ENCODE data around the gene RTN4R. TPM values are rescaled to one million over a fixed set of nuclear protein-coding genes. Genes with fewer than 3 reads are reported as not detected.
"Not testable (repeated sequence)": the region's sequence is repeated elsewhere in the genome, so short reads cannot be mapped to it uniquely, and the experiment has no call there.

The RTN4R gene
- total and polyA plus RNA-seq, 7 donors = 0.36 to 4.3 (median 0.83) TPM; not detected in 2

DNA sequence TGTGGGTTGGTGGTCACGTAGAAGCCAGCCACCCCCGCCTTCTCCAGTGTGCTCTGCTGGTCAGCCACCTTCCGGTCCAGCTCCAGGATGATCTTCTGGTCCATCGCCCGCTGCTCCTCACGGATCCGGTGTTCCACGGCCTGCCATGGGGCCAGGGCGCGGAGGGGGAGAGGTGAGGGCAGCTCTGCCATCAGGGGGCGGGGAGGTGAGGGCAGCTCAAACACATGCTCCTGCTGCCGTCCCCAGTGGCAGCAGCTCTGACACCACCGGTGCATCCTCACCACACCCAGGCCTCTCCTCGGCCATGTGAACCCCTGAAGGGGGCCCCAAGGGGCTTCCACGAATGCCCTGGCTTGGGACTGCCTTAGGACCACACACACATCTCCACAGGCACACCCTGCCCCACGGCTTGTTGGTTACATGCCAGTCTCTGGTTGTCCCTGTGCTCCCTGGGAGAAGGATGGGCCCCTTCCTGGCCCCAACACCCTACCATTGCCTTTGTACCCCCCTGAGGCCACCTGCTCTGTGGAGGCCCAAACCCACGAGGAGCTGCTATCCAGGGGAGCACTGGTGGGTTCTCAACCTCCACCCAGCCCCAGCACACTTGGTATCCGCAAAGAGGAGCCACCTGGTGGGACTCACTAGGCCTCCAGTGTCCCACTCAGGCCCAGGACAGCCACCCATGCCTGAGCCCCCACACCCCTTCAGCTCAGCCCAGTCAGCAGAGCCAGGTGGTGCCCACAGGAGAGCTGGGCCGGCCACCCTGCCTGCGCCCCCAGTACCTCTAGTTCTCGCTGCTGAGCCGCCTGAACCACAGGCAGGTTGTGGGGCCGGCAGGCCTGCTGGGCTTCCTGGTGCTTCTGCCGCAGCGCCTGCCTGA is 47.5 kb upstream of the RTN4R start:
- 90% methylated on average over 25 of the region's 25 CpGs for whole genome bisulfite sequencing, 2 donors
- Histone ChIP-seq H3K27ac (no peak overlapping the region), H3K27me3 (no peaks in the 10 kb centered on the region), H3K36me3 (peaks cover 0 to 6% (median 0%) of the 10 kb centered on the region in 4 donors), H3K9me3 (no peaks in the 10 kb centered on the region), H3K4me1 (peaks cover 0 to 33% (median 27%) of the 10 kb centered on the region in 4 donors), H3K4me3 (no peak overlapping the region)
- intact Hi-C loops (cut with DNase I) = no loop called here
- TF ChIP-seq, protein P1, sequence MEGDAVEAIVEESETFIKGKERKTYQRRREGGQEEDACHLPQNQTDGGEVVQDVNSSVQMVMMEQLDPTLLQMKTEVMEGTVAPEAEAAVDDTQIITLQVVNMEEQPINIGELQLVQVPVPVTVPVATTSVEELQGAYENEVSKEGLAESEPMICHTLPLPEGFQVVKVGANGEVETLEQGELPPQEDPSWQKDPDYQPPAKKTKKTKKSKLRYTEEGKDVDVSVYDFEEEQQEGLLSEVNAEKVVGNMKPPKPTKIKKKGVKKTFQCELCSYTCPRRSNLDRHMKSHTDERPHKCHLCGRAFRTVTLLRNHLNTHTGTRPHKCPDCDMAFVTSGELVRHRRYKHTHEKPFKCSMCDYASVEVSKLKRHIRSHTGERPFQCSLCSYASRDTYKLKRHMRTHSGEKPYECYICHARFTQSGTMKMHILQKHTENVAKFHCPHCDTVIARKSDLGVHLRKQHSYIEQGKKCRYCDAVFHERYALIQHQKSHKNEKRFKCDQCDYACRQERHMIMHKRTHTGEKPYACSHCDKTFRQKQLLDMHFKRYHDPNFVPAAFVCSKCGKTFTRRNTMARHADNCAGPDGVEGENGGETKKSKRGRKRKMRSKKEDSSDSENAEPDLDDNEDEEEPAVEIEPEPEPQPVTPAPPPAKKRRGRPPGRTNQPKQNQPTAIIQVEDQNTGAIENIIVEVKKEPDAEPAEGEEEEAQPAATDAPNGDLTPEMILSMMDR (IDR thresholded peaks at IDR 0.05) = no peak
- TF ChIP-seq POLR2AphosphoS5 (IDR thresholded peaks at IDR 0.05) (no peak), EP300 (IDR thresholded peaks at IDR 0.05) (no peak), POLR2A (IDR thresholded peaks at IDR 0.05) (no peak)
- no peak for DNase-seq

DNA sequence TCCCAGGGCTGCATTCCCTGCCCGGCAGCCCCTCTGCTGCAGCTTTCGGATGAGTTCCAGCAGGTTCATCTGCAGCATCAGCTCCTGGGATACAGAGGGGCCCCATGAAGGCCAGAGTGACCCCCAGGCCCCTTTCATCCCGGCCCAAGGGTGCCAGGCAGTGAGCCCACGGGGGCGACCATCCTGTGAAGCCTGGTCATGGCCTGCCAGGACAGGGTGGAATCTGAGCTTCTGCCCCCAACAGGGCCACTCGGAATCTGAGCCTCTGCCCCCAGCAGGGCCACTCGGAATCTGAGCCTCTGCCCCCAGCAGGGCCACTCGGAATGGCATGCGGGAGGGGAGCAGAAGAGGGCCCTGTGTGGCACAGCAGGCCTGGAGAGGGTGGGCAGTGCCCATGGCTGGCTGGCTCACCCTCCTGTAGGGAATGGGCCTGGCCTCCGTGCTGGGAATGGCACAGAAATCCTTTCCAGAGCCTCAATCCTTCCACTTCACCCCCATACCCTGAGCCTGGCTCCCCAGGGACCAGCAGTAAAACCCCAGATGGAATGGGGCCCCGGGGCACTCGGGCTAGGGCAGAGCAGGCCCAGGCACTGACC is 46.7 kb upstream of the RTN4R start:
- H3K4me3 ChIP-seq; H3K27me3 ChIP-seq; intact Hi-C loops (cut with DNase I); H3K27ac ChIP-seq; H3K36me3 ChIP-seq; H3K9me3 ChIP-seq: not testable (repeated sequence)
- WGBS, 2 donors = 93 to 94% methylated on average over 12 of the region's 12 CpGs
- peak; percentile 59 for DNase-seq
- peaks cover 0 to 31% (median 26%) of the 10 kb centered on the region in 4 donors for H3K4me1 ChIP-seq

DNA sequence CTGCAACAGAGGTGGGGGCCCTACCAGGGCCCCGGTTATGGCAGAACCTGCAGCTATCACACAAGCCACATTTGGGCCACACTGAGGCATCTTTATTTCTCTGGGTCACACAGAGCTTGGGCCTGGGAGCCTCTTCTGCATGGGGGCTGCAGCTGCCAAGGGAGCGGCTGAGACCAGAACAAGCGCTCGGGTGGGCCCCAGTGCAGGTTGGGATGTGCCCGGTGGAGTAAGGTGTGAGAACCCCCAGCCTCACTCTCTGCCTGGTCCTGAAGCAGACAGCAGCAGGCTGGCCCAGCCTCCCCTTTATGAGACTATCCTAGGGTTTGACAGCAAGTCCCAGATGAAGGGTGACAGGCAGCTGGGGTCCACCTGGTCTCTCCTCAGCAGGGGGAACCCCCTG is 46.1 kb upstream of the RTN4R start:
- H3K36me3 ChIP-seq; H3K9me3 ChIP-seq; intact Hi-C loops (cut with DNase I); H3K4me3 ChIP-seq; H3K27me3 ChIP-seq; DNase-seq; H3K27ac ChIP-seq: not testable (repeated sequence)
- H3K4me1 ChIP-seq = peaks cover 0 to 27% (median 25%) of the 10 kb centered on the region in 4 donors
- 88 to 91% methylated on average over 5 of the region's 5 CpGs for WGBS, 2 donors

DNA sequence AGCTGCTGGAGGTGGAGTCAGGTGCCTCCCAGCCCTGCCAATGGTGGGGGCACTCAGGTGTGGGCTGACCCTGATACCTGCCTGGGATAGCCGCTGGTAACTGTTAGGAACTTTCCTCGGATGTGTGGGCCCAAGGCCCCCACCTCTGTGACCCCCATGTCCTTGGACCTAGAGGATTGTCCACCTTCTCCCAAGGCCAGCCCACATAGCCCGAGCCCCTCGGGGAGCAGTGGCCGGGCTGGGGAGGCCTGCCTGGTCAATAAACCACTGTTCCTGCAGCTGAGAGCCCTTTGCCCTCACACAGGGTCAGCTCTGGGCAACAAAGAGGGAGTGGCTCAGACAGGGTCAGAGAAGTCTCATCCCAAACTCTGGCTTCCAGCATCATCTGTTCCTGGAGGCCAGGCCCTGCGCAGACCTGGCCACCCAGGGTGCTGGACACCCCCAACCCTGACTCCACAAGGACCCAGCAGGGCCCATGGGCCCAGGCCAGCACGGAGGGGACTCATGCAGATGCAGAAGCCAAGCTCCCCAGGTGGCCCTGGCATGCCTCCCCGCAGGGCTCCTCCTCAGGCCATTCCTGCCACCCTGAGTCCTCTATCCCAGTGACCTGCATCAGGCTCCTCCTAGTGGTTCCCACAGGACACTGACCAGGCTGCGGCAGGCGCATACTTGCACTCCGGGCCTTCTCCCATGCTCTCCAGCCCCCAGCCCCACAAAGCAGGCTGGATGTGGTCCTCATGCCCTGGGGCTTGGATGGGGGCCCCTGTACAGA is 45.4 kb upstream of the RTN4R start:
- peak; percentile 38 for DNase-seq
- intact Hi-C loops (cut with DNase I); H3K27me3 ChIP-seq; H3K4me3 ChIP-seq; H3K36me3 ChIP-seq; H3K27ac ChIP-seq; H3K9me3 ChIP-seq: not testable (repeated sequence)
- H3K4me1 ChIP-seq = peaks cover 0 to 20% (median 18%) of the 10 kb centered on the region in 4 donors
- 83 to 88% methylated on average over 11 of the region's 11 CpGs for WGBS, 2 donors

DNA sequence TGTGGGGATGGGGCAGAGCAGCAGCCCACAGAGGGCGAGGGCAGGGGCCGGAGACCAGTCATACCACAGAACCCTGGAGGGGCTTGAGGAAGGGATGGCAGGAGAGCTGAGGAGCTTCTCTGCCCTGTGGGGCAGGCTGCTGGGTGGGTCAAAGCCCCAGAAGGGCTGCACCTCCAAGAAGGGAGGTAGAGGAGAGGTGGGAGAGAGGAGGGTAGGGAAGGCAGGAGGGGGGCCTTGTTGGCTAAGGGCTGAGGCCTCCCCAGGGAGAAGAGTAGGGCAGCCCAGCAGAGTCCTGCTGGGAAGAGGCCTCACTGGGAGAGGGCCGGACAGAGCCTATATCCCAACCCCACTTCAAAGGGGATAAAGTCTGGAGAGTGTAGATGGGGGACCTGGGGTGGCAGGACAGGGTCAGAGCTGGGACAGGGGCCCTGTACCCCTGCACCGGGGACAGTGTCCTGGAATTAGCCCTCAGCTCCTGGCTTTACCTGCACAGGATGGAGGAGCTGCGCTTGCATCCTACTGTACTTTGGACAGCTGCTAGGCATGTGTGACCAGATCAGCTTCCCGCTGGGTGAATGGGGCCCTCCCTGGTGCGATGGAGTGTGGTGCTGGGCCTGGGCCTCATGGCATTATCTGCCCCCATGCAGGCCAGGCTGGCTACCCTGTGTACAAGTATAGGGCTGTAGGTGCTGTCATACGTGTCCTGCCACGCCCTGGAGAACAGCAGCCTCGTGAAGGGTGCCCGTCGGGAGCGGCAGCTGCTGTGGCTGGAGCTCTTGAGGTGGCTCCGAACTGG is 44.5 kb upstream of the RTN4R start:
- TF ChIP-seq EP300 (IDR thresholded peaks at IDR 0.05) (no peak), POLR2A (IDR thresholded peaks at IDR 0.05) (no peak), POLR2AphosphoS5 (IDR thresholded peaks at IDR 0.05) (no peak)
- TF ChIP-seq, protein P1 (IDR thresholded peaks at IDR 0.05) = no peak
- Histone ChIP-seq H3K27me3 (no peaks in the 10 kb centered on the region), H3K4me3 (no peak overlapping the region), H3K9me3 (no peaks in the 10 kb centered on the region), H3K4me1 (peaks cover 0 to 12% (median 9%) of the 10 kb centered on the region in 4 donors), H3K27ac (no peak overlapping the region), H3K36me3 (peaks cover 0 to 6% (median 0%) of the 10 kb centered on the region in 4 donors)
- intact Hi-C loops (cut with DNase I) = no loop called here
- 71 to 87% methylated on average over 14 of the region's 14 CpGs for WGBS, 2 donors
- DNase-seq = peak; percentile 41

DNA sequence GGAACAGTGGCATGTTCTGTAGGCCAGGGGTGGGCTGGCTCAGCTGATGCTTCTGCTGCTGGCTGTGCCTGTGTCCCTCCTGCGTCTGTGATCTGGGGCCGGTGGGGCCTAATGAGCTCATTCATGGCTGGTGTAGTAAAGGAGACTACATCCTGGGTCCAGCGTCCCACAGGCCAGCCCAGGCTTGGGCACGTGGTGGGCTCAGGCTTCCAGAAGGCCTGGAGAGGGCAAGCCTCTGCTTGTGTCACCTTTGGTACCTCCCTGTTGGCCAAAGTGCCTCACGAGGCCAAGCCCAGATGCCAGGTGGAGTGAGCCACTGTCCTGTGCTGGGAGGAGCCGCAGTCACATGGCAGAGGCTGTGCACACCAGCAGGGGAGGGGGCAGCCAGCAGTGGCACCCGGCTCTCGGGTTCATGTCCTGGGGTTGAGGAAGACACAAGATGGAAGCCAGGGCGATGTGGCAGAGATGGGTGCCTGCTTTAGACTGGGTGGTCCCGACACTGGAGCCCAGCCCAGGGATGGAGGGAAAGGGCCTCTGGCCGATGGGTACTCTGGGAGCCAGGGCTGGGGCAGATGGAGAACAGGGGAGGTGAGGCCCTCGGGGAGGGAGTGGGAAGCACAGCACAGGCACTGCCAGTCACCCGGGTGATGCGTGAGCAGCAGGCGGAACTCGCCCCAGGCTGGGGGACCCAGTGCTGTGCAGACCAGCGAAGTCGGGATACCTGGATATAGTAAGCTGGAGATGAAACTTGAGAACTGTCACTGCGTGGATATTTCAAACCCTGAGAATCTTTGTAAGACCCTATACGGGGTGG is 43.3 kb upstream of the RTN4R start:
- H3K4me3 ChIP-seq; intact Hi-C loops (cut with DNase I); H3K4me1 ChIP-seq; H3K27me3 ChIP-seq; H3K36me3 ChIP-seq; H3K27ac ChIP-seq; H3K9me3 ChIP-seq: not testable (repeated sequence)
- peak; percentile 57 for DNase-seq
- 88 to 90% methylated on average over 18 of the region's 20 CpGs for WGBS, 2 donors

DNA sequence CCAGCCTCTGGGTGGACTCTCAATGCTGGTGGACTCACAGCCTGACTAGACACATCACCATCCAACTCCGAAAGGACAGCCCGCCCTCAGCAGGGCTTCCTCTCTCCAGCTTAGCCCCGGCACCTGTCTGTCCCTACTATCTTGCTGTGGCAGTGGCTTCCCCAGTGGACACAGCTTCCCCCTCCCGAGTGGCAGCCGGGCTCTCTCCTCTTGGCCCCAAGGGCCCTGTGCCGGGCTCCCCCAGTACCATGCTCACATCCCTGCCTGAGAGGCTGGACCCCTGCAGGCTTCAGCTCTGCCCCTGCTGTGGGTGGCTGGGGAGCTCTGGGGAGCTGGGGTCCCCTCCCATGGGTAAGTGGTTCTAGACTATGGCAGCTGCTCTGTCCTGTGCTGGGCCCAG is 42.7 kb upstream of the RTN4R start:
- H3K9me3 ChIP-seq; H3K27me3 ChIP-seq; H3K4me1 ChIP-seq; H3K36me3 ChIP-seq; H3K4me3 ChIP-seq; intact Hi-C loops (cut with DNase I); H3K27ac ChIP-seq: not testable (repeated sequence)
- peak; percentile 46 for DNase-seq
- WGBS, 2 donors = 87 to 93% methylated on average over 6 of the region's 6 CpGs

DNA sequence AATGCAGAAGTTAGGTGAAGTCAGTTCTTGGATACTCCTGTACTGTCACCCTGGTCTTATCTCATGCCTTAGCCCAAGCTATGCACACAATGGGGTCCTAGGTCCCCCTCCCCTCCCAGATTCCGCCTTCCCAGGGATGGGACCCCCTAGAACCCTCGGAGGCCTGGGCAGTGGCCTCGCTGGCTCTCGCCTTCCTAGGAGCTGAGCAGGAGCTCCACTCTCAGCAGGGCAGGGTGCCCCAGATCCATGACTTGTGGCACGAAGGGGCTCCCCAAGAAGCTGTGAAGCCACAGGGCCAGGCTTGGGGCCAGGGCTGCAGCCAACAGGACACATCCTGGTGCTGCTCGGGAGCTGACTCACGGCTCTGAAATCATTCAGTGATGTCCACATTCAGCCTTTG is 42.1 kb upstream of the RTN4R start:
- H3K9me3 ChIP-seq; H3K27me3 ChIP-seq; H3K36me3 ChIP-seq; H3K27ac ChIP-seq; H3K4me3 ChIP-seq; intact Hi-C loops (cut with DNase I); H3K4me1 ChIP-seq: not testable (repeated sequence)
- 82 to 85% methylated on average over 6 of the region's 7 CpGs for WGBS, 2 donors
- peak; percentile 40 for DNase-seq
